GM04503 (cell line): ENCODE results near the gene PGGHG.
A peak's percentile ranks its signal among the peaks of the same experiment; 100 is the strongest.

Experiments
- DNase-seq: peaks from one replicate; pipeline ENCODE4 v3.0.0-alpha.2; 2012; ENCODE audit warnings: low read depth

PGGHG gene

GRCh38 chr11:288478-289397 is at the start of gene PGGHG:
Gene PGGHG, plus strand, starts transcription at chr11:289126. Its CDS starts 691 bp downstream, at chr11:289817.
- no peak for DNase-seq

DNA sequence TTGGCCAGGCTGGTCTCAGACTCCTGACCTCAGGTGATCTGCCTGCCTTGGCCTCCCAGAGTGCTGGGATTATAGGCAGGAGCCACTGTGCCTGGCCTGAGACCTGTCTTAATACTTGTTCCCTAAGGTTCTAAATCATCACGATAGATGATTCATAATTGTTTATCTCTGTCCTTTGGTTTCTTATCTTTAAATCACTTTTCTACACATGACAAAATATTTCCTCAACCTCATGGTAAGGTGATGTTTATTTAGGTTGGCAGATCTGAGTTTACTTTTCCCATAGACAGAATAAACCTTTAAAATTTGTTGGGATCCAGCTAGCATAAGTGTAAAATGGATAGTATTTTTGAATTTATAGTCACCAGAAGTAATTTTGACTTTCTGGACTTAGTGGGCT is 48.6 kb upstream of the PGGHG start:
- no peak for DNase-seq

DNA sequence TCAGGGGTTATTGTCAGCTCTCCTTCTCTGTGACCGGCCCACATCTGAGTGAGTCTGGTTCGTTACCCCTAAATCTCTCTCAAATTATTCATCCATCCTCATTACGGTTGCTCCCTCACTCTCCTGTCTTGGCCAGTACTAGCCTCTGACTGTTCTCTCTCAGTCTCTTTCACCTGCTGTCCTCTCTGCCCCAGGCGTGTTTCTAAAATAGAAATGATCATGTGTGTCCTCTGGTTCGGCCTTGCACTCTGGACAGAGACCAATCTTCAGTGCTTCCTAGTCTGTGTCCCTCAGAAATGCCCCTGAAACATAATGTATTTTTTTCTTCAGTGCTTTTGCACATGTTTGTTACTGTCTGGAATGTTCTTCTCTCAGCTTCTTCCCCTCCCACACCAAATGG is 47.3 kb upstream of the PGGHG start:
- DNase-seq, result no peak

GRCh38 chr11:244376-244775 is 44.5 kb upstream of the PGGHG start:
- no peak for DNase-seq

DNA sequence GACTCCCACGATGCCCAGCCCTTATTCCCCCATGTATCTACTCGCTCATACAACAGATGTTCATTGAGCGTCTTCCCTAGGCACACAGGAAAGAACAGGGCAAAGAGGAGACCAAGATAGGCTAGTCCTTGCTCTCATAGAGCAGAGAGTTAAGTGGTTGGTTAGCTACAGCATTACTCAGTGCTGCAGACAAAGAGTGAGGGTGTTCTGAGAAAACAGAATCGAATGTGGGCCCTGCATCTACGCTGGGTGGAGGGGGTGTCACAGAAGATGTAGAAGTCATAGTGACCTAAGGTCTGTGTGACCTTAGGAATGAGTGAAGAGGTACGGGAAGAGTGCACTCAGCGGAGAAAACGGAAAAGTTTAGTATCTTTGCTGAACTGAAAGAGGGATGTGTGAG is 39.9 kb upstream of the PGGHG start:
- DNase-seq, result no peak

DNA sequence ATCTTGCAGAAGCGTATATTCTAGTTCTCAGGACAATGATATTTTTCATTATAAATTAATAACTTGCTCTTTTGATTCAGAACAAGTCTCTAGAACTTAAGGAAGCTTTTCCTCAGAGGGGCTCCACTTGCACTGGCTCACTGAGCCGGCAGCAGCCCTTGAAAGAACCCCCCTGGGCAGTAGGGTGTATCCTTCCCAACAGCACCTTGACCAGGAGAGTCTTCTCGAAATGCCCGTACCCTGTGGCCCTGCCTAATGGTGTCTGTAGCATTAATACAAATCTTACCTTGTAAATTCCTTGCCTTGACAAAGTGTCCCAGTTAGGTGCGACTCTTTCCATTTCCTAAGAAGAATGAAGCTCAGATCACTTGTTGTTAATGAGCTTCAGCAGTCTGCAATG is 38.7 kb upstream of the PGGHG start:
- DNase-seq, result no peak

GRCh38 chr11:250740-251299 is 38.1 kb upstream of the PGGHG start:
- no peak for DNase-seq

GRCh38 chr11:251550-251949 is 37.4 kb upstream of the PGGHG start:
- DNase-seq, result no peak

DNA sequence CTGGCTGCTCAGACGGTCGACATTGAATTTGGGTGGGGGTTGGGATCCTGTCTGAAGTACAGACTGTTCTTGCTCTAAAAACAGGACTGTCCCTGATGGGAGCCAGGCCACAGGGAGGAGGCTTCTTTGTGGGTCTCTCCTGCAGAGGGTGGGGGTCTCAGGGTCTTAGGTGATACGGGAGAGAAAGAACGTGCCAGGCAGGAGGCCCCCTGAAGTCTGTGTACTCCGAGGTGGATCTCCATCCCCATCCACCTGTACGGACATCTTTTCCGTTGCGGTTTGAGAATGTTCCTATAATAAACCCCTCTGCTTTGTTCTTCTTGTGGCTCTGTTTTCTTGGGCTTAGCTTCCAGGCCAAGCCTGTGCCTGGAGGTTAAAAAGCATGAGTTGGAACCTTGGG is 36.3 kb upstream of the PGGHG start:
- no peak for DNase-seq

DNA sequence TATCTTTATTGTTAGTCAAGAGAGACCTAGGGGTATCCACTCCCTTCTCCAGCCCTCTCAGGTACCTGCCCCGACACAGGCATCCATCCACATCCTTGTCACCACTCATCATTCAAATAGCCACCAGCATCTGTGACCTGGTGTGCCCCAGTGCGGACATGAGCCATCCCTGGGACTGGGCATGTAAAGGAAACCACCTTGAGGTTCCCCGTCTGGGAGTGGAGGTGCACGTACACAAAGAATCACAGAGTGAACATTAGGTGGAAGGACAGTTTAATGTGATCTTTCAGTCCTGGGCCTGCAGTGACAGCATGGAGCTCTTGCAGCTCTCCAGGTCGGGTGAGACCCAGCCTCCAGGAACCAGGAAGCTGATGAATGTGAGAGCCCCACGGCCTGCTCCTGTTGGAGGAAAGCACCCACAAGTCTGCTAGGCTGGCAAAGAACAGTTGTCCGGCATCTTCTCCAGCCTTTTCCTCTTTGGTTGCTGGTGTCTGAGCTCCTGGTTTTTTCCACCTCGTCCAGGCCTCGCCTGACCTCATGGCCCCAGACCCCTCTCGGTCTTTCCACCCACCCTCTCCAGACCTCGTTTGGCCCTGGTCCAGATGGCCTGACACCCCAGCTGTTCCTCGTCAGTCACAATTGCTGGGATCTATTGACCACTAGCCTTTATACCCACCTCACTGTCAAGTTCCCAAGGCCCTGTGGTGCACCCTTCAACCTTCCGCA is 35.6 kb upstream of the PGGHG start:
- DNase-seq, result no peak

- no peak for DNase-seq
These were observed 35.0 kb upstream of the PGGHG start for GRCh38 chr11:253886-254270.

DNA sequence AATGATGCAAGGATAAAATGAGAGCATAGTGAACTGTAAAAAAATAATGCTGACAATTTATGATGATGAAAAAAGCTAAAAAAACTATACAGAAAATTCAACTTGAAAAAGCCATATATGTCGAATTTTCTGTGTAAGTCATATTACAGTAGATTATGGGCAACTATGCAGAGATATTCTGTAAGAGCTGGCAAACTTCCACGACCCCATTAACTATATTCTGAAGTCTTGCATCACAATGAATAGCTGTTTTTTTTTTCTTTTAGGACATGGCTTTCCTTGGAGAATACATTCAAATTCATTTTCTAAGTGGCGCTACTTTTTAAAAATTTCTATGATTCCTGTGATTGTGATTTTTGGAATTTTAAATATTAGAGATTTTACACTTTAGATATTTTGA is 33.8 kb upstream of the PGGHG start:
- no peak for DNase-seq

GRCh38 chr11:255816-256215 is 33.1 kb upstream of the PGGHG start:
- DNase-seq, result no peak

GRCh38 chr11:256952-257737 is 31.8 kb upstream of the PGGHG start:
- no peak for DNase-seq

- no peak for DNase-seq
These were observed 31.0 kb upstream of the PGGHG start for GRCh38 chr11:257766-258493.

DNA sequence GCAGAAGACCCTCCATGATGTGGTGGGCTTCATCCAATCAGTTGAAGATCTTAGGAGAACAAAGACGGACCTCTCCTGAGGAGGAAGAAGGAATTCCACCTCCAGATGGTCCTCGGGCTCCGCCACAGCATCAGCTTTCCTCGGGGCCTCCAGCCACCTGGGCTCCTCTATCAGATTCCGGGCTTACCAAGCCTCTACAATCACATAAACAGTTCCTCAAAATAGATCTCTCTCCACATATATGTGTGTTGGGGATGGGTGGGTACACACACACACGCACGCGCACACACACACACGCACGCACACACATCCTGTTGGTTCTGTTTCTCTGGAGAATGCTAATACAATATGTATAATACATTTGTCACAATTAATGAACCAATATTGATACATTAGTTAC is 29.5 kb upstream of the PGGHG start:
- DNase-seq, result no peak

- no peak for DNase-seq
These were observed 27.3 kb upstream of the PGGHG start for GRCh38 chr11:261624-262023.

GRCh38 chr11:266676-267439 is 22.1 kb upstream of the PGGHG start:
- DNase-seq, result no peak

- no peak for DNase-seq
These were observed 21.4 kb upstream of the PGGHG start for GRCh38 chr11:267491-267994.

- peak; percentile 23 for DNase-seq
These were observed 20.2 kb upstream of the PGGHG start for GRCh38 chr11:268716-269145.
